Ishikawa (cell line): ENCODE data around the gene SNX17.

ENCODE experiments used
- MAX ChIP-seq: IDR thresholded peaks from 2 replicates; pipeline ENCODE4 v1.6.1; 2012
- NFIC ChIP-seq: IDR thresholded peaks from 2 replicates; pipeline ENCODE4 v1.6.1; 2012
- RAD21 ChIP-seq: IDR thresholded peaks from 2 replicates; pipeline ENCODE4 v1.6.1; 2012; ENCODE audit warnings: low read depth
- REST ChIP-seq: IDR thresholded peaks from 2 replicates; pipeline ENCODE4 v1.6.1; 2012; ENCODE audit warnings: low read depth, mild to moderate bottlenecking
- TEAD4 ChIP-seq: IDR thresholded peaks from 2 replicates; pipeline ENCODE4 v1.6.1; 2012
- YY1 ChIP-seq: IDR thresholded peaks from 2 replicates; pipeline ENCODE4 v1.6.1; 2012; ENCODE audit warnings: low read depth

GRCh38 chr2:27324720-27325119 is 45.7 kb upstream of the SNX17 start:
- no peak for TF ChIP-seq RAD21
- no peak for TF ChIP-seq YY1
- TF ChIP-seq MAX: no peak
- no peak for TF ChIP-seq NFIC
- no peak for TF ChIP-seq REST
- TF ChIP-seq TEAD4: no peak
